ENCODE data around the gene LTBP1.
"Not testable (repeated sequence)": the region's sequence is repeated elsewhere in the genome, so short reads cannot be mapped to it uniquely, and the experiment has no call there.

LTBP1 gene

GRCh38 chr2:32919901-32920300, 26.9 kb upstream of the LTBP1 start:
- H3K36me3 ChIP-seq (ENCODE audit: control insufficient read depth, insufficient read depth, low read length); H3K4me1 ChIP-seq (ENCODE audit: control insufficient read depth, insufficient read depth, low read length); H3K27ac ChIP-seq (ENCODE audit: low read depth, low read length); H3K27me3 ChIP-seq (ENCODE audit: control insufficient read depth, insufficient read depth, low read length); H3K9ac ChIP-seq (ENCODE audit: low read length); H3K4me3 ChIP-seq (ENCODE audit: low read length): not testable (repeated sequence)

DNA sequence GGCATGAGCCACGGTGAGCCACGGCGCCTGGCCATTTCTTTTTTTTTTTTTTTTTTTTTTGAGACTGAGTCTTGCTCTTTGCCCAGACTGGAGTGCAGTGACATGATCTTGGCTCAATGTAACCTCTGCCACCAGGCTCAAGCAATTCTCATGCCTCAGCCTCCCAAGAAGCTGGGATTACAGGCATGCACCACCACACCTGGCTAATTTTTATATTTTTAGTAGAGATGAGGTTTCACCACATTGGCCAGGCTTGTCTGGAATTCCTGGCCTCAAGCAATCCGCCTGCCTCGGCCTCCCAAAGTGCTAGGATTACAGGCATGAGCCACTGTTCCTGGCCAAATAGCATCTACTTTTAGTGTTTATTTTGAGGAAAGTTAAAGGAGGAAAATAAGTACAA, 25.3 kb upstream of the LTBP1 start:
- H3K9ac ChIP-seq (ENCODE audit: low read length), result not testable (repeated sequence)

DNA sequence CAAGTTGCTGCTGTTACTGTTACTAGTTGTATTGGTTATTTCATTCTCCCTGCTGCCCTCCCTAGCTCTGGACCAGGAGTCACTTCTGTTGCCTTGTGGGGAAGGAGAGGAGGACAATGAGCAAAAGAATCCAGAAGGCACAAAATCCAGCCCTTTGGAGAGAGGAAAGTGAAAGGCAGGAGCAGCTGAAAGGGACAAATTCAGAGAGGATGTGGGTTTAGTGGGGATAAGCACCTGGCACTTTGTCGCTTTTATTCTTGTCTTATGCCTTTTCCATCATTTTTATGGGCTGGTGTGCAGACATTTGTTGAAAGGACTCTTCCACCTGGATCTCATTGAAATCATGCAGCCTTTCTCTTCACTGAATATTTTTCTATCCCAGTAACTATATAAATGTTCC, 24.3 kb upstream of the LTBP1 start:
- Histone ChIP-seq H3K36me3 (ENCODE audit: control insufficient read depth, insufficient read depth, low read length) (no peaks in the 10 kb centered on the region), H3K27ac (ENCODE audit: low read depth, low read length) (no peak overlapping the region), H3K4me1 (ENCODE audit: control insufficient read depth, insufficient read depth, low read length) (no peaks in the 10 kb centered on the region), H3K27me3 (ENCODE audit: control insufficient read depth, insufficient read depth, low read length) (no peaks in the 10 kb centered on the region), H3K4me3 (ENCODE audit: low read length) (no peak overlapping the region), H3K9ac (ENCODE audit: low read length) (no peak overlapping the region)

More for the DNA sequence above, 25.3 kb upstream of the LTBP1 start:
- not testable (repeated sequence) for H3K27me3 ChIP-seq (ENCODE audit: control insufficient read depth, insufficient read depth, low read length); H3K27ac ChIP-seq (ENCODE audit: low read depth, low read length); H3K36me3 ChIP-seq (ENCODE audit: control insufficient read depth, insufficient read depth, low read length); H3K4me1 ChIP-seq (ENCODE audit: control insufficient read depth, insufficient read depth, low read length); H3K4me3 ChIP-seq (ENCODE audit: low read length)

- H3K36me3 ChIP-seq (ENCODE audit: control insufficient read depth, insufficient read depth, low read length), result no peaks in the 10 kb centered on the region
- H3K27ac ChIP-seq (ENCODE audit: low read depth, low read length), result no peak overlapping the region
- H3K4me3 ChIP-seq (ENCODE audit: low read length), result no peak overlapping the region
- H3K27me3 ChIP-seq (ENCODE audit: control insufficient read depth, insufficient read depth, low read length), result no peaks in the 10 kb centered on the region
- no peak overlapping the region for H3K9ac ChIP-seq (ENCODE audit: low read length)
- no peaks in the 10 kb centered on the region for H3K4me1 ChIP-seq (ENCODE audit: control insufficient read depth, insufficient read depth, low read length)
These were observed 23.6 kb upstream of the LTBP1 start for GRCh38 chr2:32923109-32923508.

DNA sequence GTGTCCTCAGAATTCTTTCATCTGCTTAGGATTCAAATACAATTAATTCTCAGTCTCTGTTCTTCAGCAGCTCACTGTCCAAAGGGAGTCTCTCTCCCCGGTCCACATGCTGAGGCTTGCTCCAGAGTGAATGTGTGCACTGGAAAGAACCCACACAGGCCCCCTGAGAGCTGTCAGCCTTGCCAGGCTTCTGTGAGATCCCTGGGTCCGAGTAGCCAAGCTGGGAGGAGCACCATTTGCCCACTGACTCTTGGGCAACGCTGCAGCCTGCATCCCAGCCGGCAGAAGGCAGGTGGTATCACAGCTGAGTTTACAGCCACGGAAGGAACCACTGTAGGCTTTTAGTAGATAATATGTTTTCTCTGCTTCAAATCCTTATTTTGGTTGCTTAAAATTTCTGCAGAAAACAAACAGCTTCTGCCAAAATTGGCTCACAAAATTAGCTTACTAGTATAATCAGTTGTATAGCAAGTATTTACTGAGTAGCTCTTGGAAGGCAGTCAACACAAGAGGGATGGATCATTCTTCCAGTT, 21.4 kb upstream of the LTBP1 start:
- Histone ChIP-seq H3K4me3 (ENCODE audit: low read length) (no peak overlapping the region), H3K4me1 (ENCODE audit: control insufficient read depth, insufficient read depth, low read length) (no peaks in the 10 kb centered on the region), H3K36me3 (ENCODE audit: control insufficient read depth, insufficient read depth, low read length) (no peaks in the 10 kb centered on the region), H3K9ac (ENCODE audit: low read length) (no peak overlapping the region), H3K27me3 (ENCODE audit: control insufficient read depth, insufficient read depth, low read length) (no peaks in the 10 kb centered on the region), H3K27ac (ENCODE audit: low read depth, low read length) (no peak overlapping the region)

DNA sequence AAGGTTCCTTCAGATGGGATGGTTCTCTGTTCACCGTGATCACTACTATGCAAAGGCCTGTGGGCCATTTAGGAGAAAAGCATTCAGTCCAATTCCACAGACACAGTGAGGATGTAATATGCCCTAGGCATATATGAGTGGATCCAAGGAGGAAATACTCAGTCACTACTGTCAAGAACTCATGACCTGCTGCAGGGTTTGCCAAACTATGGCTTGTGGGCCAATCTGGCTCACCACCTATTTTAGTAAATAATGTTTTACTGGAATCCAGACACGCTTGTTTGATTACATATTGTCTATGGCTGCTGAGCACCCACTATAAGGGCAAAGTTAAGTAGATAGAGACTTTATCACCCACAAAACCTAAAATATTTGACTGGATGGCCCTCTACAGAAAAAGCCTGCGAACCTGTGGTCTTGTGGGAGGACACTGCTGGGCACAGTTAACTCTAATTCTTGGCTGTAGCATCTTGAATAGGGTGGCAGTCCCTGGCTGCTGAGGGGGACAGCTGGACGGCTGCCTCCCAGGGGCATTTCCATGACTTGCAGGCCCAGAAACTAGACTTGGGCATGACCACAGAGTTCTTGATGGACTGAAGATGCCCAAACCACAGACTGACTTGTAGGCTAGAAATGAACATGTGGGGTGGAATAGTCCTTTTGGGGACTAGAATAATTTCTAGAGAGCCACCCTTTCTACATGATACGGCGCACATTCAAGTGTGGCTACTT, 20.6 kb upstream of the LTBP1 start:
- Histone ChIP-seq H3K36me3 (ENCODE audit: control insufficient read depth, insufficient read depth, low read length) (no peaks in the 10 kb centered on the region), H3K4me1 (ENCODE audit: control insufficient read depth, insufficient read depth, low read length) (no peaks in the 10 kb centered on the region), H3K27me3 (ENCODE audit: control insufficient read depth, insufficient read depth, low read length) (no peaks in the 10 kb centered on the region), H3K9ac (ENCODE audit: low read length) (no peak overlapping the region), H3K4me3 (ENCODE audit: low read length) (no peak overlapping the region), H3K27ac (ENCODE audit: low read depth, low read length) (no peak overlapping the region)

DNA sequence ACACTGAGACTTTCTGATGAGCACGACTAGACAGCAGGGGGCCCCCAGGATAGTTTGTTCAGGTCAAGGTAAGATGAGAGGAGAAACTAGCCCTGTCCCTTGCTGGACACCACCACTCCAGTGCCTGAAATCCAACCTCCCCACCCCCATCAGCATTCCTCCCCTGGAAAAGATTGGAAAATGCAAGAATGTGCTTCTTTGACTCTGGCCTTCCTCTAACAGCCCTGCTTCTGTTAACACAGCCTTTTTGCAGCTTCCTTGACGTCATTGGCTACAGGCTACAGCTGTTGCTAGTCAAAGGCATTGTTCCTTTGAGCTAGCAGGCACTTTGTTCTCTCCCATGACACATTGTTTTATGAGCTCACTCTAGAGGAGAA, 20.1 kb upstream of the LTBP1 start:
- Histone ChIP-seq H3K4me1 (ENCODE audit: control insufficient read depth, insufficient read depth, low read length) (no peaks in the 10 kb centered on the region), H3K4me3 (ENCODE audit: low read length) (no peak overlapping the region), H3K27ac (ENCODE audit: low read depth, low read length) (no peak overlapping the region), H3K27me3 (ENCODE audit: control insufficient read depth, insufficient read depth, low read length) (no peaks in the 10 kb centered on the region), H3K36me3 (ENCODE audit: control insufficient read depth, insufficient read depth, low read length) (no peaks in the 10 kb centered on the region), H3K9ac (ENCODE audit: low read length) (no peak overlapping the region)

DNA sequence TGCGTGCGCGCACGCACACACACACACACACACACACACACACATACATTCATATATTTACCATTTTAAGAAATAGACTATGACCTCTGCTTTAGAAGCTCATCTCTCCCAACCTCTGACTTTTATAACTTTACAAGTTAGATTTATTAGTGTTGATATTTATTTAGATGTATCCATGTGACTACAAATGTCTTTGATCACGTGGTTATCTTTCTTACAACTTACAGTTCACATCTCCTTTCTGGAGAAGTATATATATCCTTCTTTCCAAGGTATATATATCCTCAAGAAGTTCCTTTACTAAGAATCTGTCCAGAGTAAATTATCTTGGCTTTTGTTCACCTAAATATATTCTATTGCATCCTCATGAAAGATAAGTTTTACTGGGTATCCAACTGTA, 16.3 kb upstream of the LTBP1 start:
- Histone ChIP-seq H3K4me3 (ENCODE audit: low read length) (no peak overlapping the region), H3K27ac (ENCODE audit: low read depth, low read length) (no peak overlapping the region), H3K27me3 (ENCODE audit: control insufficient read depth, insufficient read depth, low read length) (no peaks in the 10 kb centered on the region), H3K9ac (ENCODE audit: low read length) (no peak overlapping the region), H3K36me3 (ENCODE audit: control insufficient read depth, insufficient read depth, low read length) (no peaks in the 10 kb centered on the region), H3K4me1 (ENCODE audit: control insufficient read depth, insufficient read depth, low read length) (no peaks in the 10 kb centered on the region)

- Histone ChIP-seq H3K27ac (ENCODE audit: low read depth, low read length) (no peak overlapping the region), H3K27me3 (ENCODE audit: control insufficient read depth, insufficient read depth, low read length) (no peaks in the 10 kb centered on the region), H3K4me3 (ENCODE audit: low read length) (no peak overlapping the region), H3K4me1 (ENCODE audit: control insufficient read depth, insufficient read depth, low read length) (no peaks in the 10 kb centered on the region), H3K36me3 (ENCODE audit: control insufficient read depth, insufficient read depth, low read length) (no peaks in the 10 kb centered on the region), H3K9ac (ENCODE audit: low read length) (no peak overlapping the region)
These were observed 15.2 kb upstream of the LTBP1 start for GRCh38 chr2:32931519-32931918.

DNA sequence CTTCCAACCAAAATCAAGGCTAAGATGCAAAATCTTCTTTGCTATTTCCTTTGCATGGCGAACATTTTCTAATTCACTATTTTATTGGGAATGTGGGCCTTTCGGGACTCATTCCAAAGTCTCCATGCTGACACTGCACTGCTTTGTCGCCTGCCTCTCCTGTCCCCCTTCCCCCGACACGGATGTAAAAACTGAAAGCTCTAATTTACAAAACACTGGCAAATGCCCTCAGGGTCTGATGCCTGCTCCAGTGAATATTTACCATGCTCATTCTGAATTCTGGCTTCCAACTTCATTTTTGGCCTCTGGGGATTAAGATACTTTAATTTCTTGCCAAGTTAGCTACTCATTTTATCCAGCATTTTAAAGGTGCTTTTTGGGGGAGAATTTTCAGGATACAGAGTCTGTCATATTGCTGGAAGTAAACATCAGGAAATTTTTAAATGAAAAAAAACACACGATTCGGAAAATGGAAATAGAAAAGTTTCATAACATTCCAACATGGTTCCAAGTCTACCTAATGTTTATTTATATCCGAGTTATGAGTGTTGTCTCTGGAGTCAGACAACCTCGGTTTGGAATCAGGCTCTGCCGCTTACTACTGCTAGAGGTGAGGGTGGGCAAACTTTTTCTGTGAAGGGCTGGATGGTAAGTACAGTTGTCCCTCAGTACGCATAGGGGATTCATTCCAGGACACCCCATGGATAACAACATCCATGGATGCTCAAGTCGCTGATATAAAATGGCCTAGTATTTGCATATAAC, 14.6 kb upstream of the LTBP1 start:
- no peak overlapping the region for H3K9ac ChIP-seq (ENCODE audit: low read length)
- H3K27ac ChIP-seq (ENCODE audit: low read depth, low read length), result no peak overlapping the region
- H3K36me3 ChIP-seq (ENCODE audit: control insufficient read depth, insufficient read depth, low read length), result no peaks in the 10 kb centered on the region
- H3K4me3 ChIP-seq (ENCODE audit: low read length), result no peak overlapping the region
- no peaks in the 10 kb centered on the region for H3K27me3 ChIP-seq (ENCODE audit: control insufficient read depth, insufficient read depth, low read length)
- no peaks in the 10 kb centered on the region for H3K4me1 ChIP-seq (ENCODE audit: control insufficient read depth, insufficient read depth, low read length)

GRCh38 chr2:32932825-32933755, 13.7 kb upstream of the LTBP1 start:
- no peaks in the 10 kb centered on the region for H3K27me3 ChIP-seq (ENCODE audit: control insufficient read depth, insufficient read depth, low read length)
- no peak overlapping the region for H3K4me3 ChIP-seq (ENCODE audit: low read length)
- no peak overlapping the region for H3K9ac ChIP-seq (ENCODE audit: low read length)
- no peaks in the 10 kb centered on the region for H3K36me3 ChIP-seq (ENCODE audit: control insufficient read depth, insufficient read depth, low read length)
- H3K4me1 ChIP-seq (ENCODE audit: control insufficient read depth, insufficient read depth, low read length), result no peaks in the 10 kb centered on the region
- H3K27ac ChIP-seq (ENCODE audit: low read depth, low read length), result no peak overlapping the region

- no peaks in the 10 kb centered on the region for H3K36me3 ChIP-seq (ENCODE audit: control insufficient read depth, insufficient read depth, low read length)
- H3K27ac ChIP-seq (ENCODE audit: low read depth, low read length), result no peak overlapping the region
These were observed 13.0 kb upstream of the LTBP1 start for GRCh38 chr2:32933756-32934095.

More at GRCh38 chr2:32933756-32934095, 13.0 kb upstream of the LTBP1 start:
- no peak overlapping the region for H3K9ac ChIP-seq (ENCODE audit: low read length)
- H3K4me1 ChIP-seq (ENCODE audit: control insufficient read depth, insufficient read depth, low read length), result no peaks in the 10 kb centered on the region
- H3K4me3 ChIP-seq (ENCODE audit: low read length), result no peak overlapping the region
- no peaks in the 10 kb centered on the region for H3K27me3 ChIP-seq (ENCODE audit: control insufficient read depth, insufficient read depth, low read length)
